ENCODE data around the gene WDR5.

GRCh38 chr9:134101623-134102149 is 34.2 kb upstream of the WDR5 start:
- TF ChIP-seq CTCF (conservative IDR thresholded peaks at IDR 0.05; ENCODE audit: low read depth in 2 of 2), result no peak
- no peak for TF ChIP-seq REST (IDR thresholded peaks at IDR 0.05; ENCODE audit: unreplicated experiment)
- no peak for TF ChIP-seq POLR2AphosphoS5 (IDR thresholded peaks at IDR 0.05; ENCODE audit: low read depth)
- TF ChIP-seq EZH2 (IDR thresholded peaks at IDR 0.05; ENCODE audit: low read depth, unreplicated experiment), result no peak
- TF ChIP-seq EZH2phosphoT487 (IDR thresholded peaks at IDR 0.05; ENCODE audit: unreplicated experiment), result no peak
- no peak for TF ChIP-seq CREB1 (CRISPR knock-in tag; IDR thresholded peaks at IDR 0.05; ENCODE audit: low read depth)
- no peak for TF ChIP-seq ZNF462 (CRISPR knock-in tag; IDR thresholded peaks at IDR 0.05)
- TF ChIP-seq STAT1 (IDR thresholded peaks at IDR 0.05; ENCODE audit: unreplicated experiment), result no peak
- no peak for TF ChIP-seq ETS1 (IDR thresholded peaks at IDR 0.05)
- TF ChIP-seq ZNF114 (CRISPR knock-in tag; IDR thresholded peaks at IDR 0.05), result no peak
- TF ChIP-seq JUNB (IDR thresholded peaks at IDR 0.05; ENCODE audit: unreplicated experiment), result no peak
- TF ChIP-seq NANOG (IDR thresholded peaks at IDR 0.05; ENCODE audit: borderline replicate concordance), result no peak
